ENCODE results near the gene NAALADL2. TPM values are rescaled to one million over a fixed set of nuclear protein-coding genes. Genes with fewer than 3 reads are reported as not detected.

NAALADL2 gene
- total and polyA plus RNA-seq, 2 of the 8 experiments (the other 6 are each of a cell fraction or from before 2014, with no cell fraction given), result 0.12 to 0.22 TPM

GRCh38 chr3:175108613-175109151, 249.5 kb downstream of the NAALADL2 start:
- H3K9me3 ChIP-seq (ENCODE audit: insufficient read depth in 2 of 2, low read depth in 1 of 2, low read length in 1 of 2), result no peaks in the 10 kb centered on the region
- H3K4me1 ChIP-seq (replicated peaks in 1 of 4; ENCODE audit: control insufficient read depth in 3 of 4, insufficient read depth in 4 of 4, low read length in 3 of 4), result no peaks in the 10 kb centered on the region
- H3K36me3 ChIP-seq (ENCODE audit: control insufficient read depth in 2 of 4, insufficient read depth in 4 of 4, low read length in 3 of 4), result no peaks in the 10 kb centered on the region
- H2AFZ ChIP-seq (ENCODE audit: low read length), result no peak overlapping the region
- DNase-seq (ENCODE audit: low read depth in 1 of 2, low spot score in 2 of 2), result no peak
- ChIA-PET CTCF (ENCODE audit: partially characterized antibody) (interaction anchor here (1.0 kb wide), 1 partner anchor 12 kb away, joined by 3 read pairs; no protein-coding TSS in a partner anchor), POLR2A (ENCODE audit: partially characterized antibody) (no interaction called here)
- H3K18ac ChIP-seq (ENCODE audit: extremely low read depth, low read length), result no peak overlapping the region
- H2AK5ac ChIP-seq (ENCODE audit: low read depth, low read length), result no peak overlapping the region
- no peak overlapping the region for H2BK20ac ChIP-seq (ENCODE audit: low read length)
- no peak overlapping the region for H3K27ac ChIP-seq (ENCODE audit: low read depth, low read length)
- H4K91ac ChIP-seq (replicated peaks; ENCODE audit: insufficient read length, low read length), result no peak overlapping the region
- 48% methylated on average over 2 of the region's 2 CpGs; no CpG with 5 or more reads in 1 of the 2 experiments for WGBS, 2 experiments (ENCODE audit: extremely low coverage in 1 of 2, insufficient coverage in 1 of 2, insufficient read length in 1 of 2, insufficient replicate concordance in 2 of 2, low coverage in 1 of 2, low lambda C conversion rate in 2 of 2, missing lambda C conversion rate in 1 of 2)
- no peak overlapping the region for H2BK15ac ChIP-seq (ENCODE audit: low read length)
- no peak overlapping the region for H2BK12ac ChIP-seq (ENCODE audit: low read depth, low read length)
- no peak overlapping the region for H2BK120ac ChIP-seq (replicated peaks; ENCODE audit: low read depth, low read length)
- no peak overlapping the region for H3K4me3 ChIP-seq (ENCODE audit: extremely low read depth in 1 of 4, insufficient read depth in 2 of 4, low read depth in 3 of 4, low read length in 4 of 4)
- H3K23ac ChIP-seq (ENCODE audit: insufficient read length), result no peak overlapping the region
- H3K4ac ChIP-seq (replicated peaks; ENCODE audit: insufficient read length, low read depth, low read length), result no peak overlapping the region
- no peak overlapping the region for H4K5ac ChIP-seq (ENCODE audit: insufficient read length, low read depth, low read length)
- H4K20me1 ChIP-seq (replicated peaks in 1 of 2; ENCODE audit: control insufficient read depth in 1 of 2, insufficient read depth in 2 of 2, low read length in 2 of 2), result no peaks in the 10 kb centered on the region
- no peaks in the 10 kb centered on the region for H3K79me1 ChIP-seq (ENCODE audit: low read depth, low read length)
- H3K79me2 ChIP-seq (ENCODE audit: control insufficient read depth in 1 of 2, insufficient read depth in 2 of 2, low read length in 2 of 2), result no peaks in the 10 kb centered on the region
- no peak overlapping the region for H3K56ac ChIP-seq (replicated peaks; ENCODE audit: insufficient read length, low read depth, low read length)
- no peak for FAIRE-seq
- H3K4me2 ChIP-seq (ENCODE audit: insufficient read depth in 1 of 2, low read depth in 2 of 2, low read length in 2 of 2), result no peak overlapping the region
- no peaks in the 10 kb centered on the region for H3K27me3 ChIP-seq (replicated peaks in 1 of 4; ENCODE audit: control insufficient read depth in 3 of 4, extremely low read depth in 1 of 4, insufficient read depth in 3 of 4, low read length in 3 of 4)
- no peak overlapping the region for H3K14ac ChIP-seq (ENCODE audit: insufficient read length)
- H3K9ac ChIP-seq (replicated peaks in 1 of 4; ENCODE audit: extremely low read depth in 1 of 4, low read depth in 3 of 4, low read length in 3 of 4), result no peak overlapping the region
- H3K23me2 ChIP-seq (ENCODE audit: low read depth, low read length), result no peaks in the 10 kb centered on the region
- H4K8ac ChIP-seq (ENCODE audit: extremely low read depth, insufficient read depth, low read length), result no peak overlapping the region
- no peak overlapping the region for H2BK5ac ChIP-seq (ENCODE audit: low read depth, low read length)
- TF ChIP-seq TBP (IDR thresholded peaks at IDR 0.05; ENCODE audit: low read depth, low read length), result no peak
